HG02884 (cell line): ENCODE data around the gene PHACTR1.

ENCODE experiments used
- ATAC-seq: cut with Tn5 transposase; IDR thresholded peaks from one replicate; pipeline ENCODE4 v1.9.1; 2021; ENCODE audit warnings: mild to moderate bottlenecking, moderate library complexity; ENCODE audit not compliant: unreplicated experiment

The PHACTR1 gene

GRCh38 chr6:13247627-13248026, 531.1 kb downstream of the PHACTR1 start:
- no peak for ATAC-seq

- ATAC-seq, result no peak
Observed at GRCh38 chr6:13248053-13248452, 531.5 kb downstream of the PHACTR1 start.

GRCh38 chr6:13248584-13248985, 532.0 kb downstream of the PHACTR1 start:
- ATAC-seq, result no peak

GRCh38 chr6:13248994-13249393, 532.4 kb downstream of the PHACTR1 start:
- no peak for ATAC-seq

GRCh38 chr6:13249817-13250216, 533.2 kb downstream of the PHACTR1 start:
- ATAC-seq, result no peak

GRCh38 chr6:13250703-13251102, 534.1 kb downstream of the PHACTR1 start:
- no peak for ATAC-seq

- no peak for ATAC-seq
Observed at GRCh38 chr6:13251242-13251641, 534.7 kb downstream of the PHACTR1 start.

- ATAC-seq, result no peak
Observed at GRCh38 chr6:13252790-13253189, 536.2 kb downstream of the PHACTR1 start.

GRCh38 chr6:13253272-13253671, 536.7 kb downstream of the PHACTR1 start:
- ATAC-seq, result no peak

GRCh38 chr6:13256266-13257001, 539.9 kb downstream of the PHACTR1 start:
- ATAC-seq, result no peak

- ATAC-seq, result no peak
Observed at GRCh38 chr6:13259393-13259792, 542.8 kb downstream of the PHACTR1 start.

- no peak for ATAC-seq
Observed at GRCh38 chr6:13260101-13260598, 543.6 kb downstream of the PHACTR1 start.

GRCh38 chr6:13260831-13261230, 544.3 kb downstream of the PHACTR1 start:
- no peak for ATAC-seq

- peak; percentile 51 for ATAC-seq
Observed at GRCh38 chr6:13261464-13261994, 545.0 kb downstream of the PHACTR1 start.

GRCh38 chr6:13262302-13263230, 546.0 kb downstream of the PHACTR1 start:
- ATAC-seq, result no peak

GRCh38 chr6:13263669-13264068, 547.1 kb downstream of the PHACTR1 start:
- ATAC-seq, result no peak

GRCh38 chr6:13267142-13267651, 550.6 kb downstream of the PHACTR1 start:
- ATAC-seq, result no peak

- ATAC-seq, result no peak
Observed at GRCh38 chr6:13268913-13269518, 552.4 kb downstream of the PHACTR1 start.

- peak; percentile 43 for ATAC-seq
Observed at GRCh38 chr6:13272131-13273046, 555.8 kb downstream of the PHACTR1 start.
